Osteocyte (in vitro differentiated cells): ENCODE measurements around the gene PDE4D. TPM values are rescaled to one million over a fixed set of nuclear protein-coding genes. Genes with fewer than 3 reads are reported as not detected.

Experiments used
- DNase-seq: peaks from one replicate; pipeline ENCODE4 v3.0.0; 2021; ENCODE audit warnings: mixed read lengths; ENCODE audit not compliant: unreplicated experiment; ENCODE audit errors: extremely low spot score
- H3K27ac Mint-ChIP-seq: one replicate; pipeline ENCODE4 v1.8.0; 2021; ENCODE audit warnings: mild to moderate bottlenecking, mixed read lengths; ENCODE audit not compliant: unreplicated experiment
- H3K27me3 Mint-ChIP-seq: one replicate; pipeline ENCODE4 v1.8.0; 2021; ENCODE audit warnings: mixed read lengths; ENCODE audit not compliant: unreplicated experiment
- H3K36me3 Mint-ChIP-seq: one replicate; pipeline ENCODE4 v1.8.0; 2021; ENCODE audit warnings: mixed read lengths; ENCODE audit not compliant: unreplicated experiment
- H3K4me1 Mint-ChIP-seq: one replicate; pipeline ENCODE4 v1.8.0; 2021; ENCODE audit warnings: mixed read lengths; ENCODE audit not compliant: unreplicated experiment
- H3K4me3 Mint-ChIP-seq: one replicate; pipeline ENCODE4 v1.8.0; 2021; ENCODE audit warnings: mild to moderate bottlenecking, moderate library complexity, mixed read lengths; ENCODE audit not compliant: unreplicated experiment
- H3K9me3 Mint-ChIP-seq: one replicate; pipeline ENCODE4 v1.8.0; 2021; ENCODE audit warnings: mixed read lengths; ENCODE audit not compliant: unreplicated experiment
- CTCF ChIP-seq: fragments of 200-600 bp; sonication (generic); IDR thresholded peaks from 2 replicates; pipeline ENCODE4 v1.5.0; 2021; ENCODE audit warnings: antibody characterized with exemption, mild to moderate bottlenecking, moderate library complexity
- total RNA-seq: library from RNA; stranded (reverse); gene quantifications from 2 replicates; pipeline ENCODE4 v1.2.1, GENCODE V29; 2021

The PDE4D gene
- total RNA-seq, 1 donor from 2014 or later = 24.2 TPM

- no peak for TF ChIP-seq CTCF
- no peak for DNase-seq
- Mint-ChIP-seq H3K4me1 (peaks cover 9% of the 10 kb centered on the region), H3K27me3 (no peaks in the 10 kb centered on the region), H3K27ac (no peak overlapping the region), H3K4me3 (no peak overlapping the region), H3K36me3 (no peaks in the 10 kb centered on the region), H3K9me3 (no peaks in the 10 kb centered on the region)
Measured at GRCh38 chr5:59479086-59479485, 414.4 kb downstream of the PDE4D start.

- DNase-seq = no peak
- no peaks in the 10 kb centered on the region for H3K27me3 Mint-ChIP-seq
- H3K27ac Mint-ChIP-seq = no peak overlapping the region
- no peak for TF ChIP-seq CTCF
- H3K9me3 Mint-ChIP-seq = no peaks in the 10 kb centered on the region
- no peaks in the 10 kb centered on the region for H3K36me3 Mint-ChIP-seq
- no peaks in the 10 kb centered on the region for H3K4me1 Mint-ChIP-seq
- no peak overlapping the region for H3K4me3 Mint-ChIP-seq
Measured at GRCh38 chr5:59474324-59474723, 419.2 kb downstream of the PDE4D start.

GRCh38 chr5:59473611-59474010 is 419.9 kb downstream of the PDE4D start:
- Mint-ChIP-seq H3K9me3 (no peaks in the 10 kb centered on the region), H3K27ac (no peak overlapping the region), H3K4me1 (no peaks in the 10 kb centered on the region), H3K27me3 (no peaks in the 10 kb centered on the region), H3K4me3 (no peak overlapping the region), H3K36me3 (no peaks in the 10 kb centered on the region)
- no peak for DNase-seq
- no peak for TF ChIP-seq CTCF

- Mint-ChIP-seq H3K36me3 (no peaks in the 10 kb centered on the region), H3K4me1 (peaks cover 1% of the 10 kb centered on the region), H3K4me3 (no peak overlapping the region), H3K27me3 (no peaks in the 10 kb centered on the region), H3K27ac (no peak overlapping the region), H3K9me3 (no peaks in the 10 kb centered on the region)
- no peak for DNase-seq
- no peak for TF ChIP-seq CTCF
Measured at GRCh38 chr5:59471463-59471862, 422.1 kb downstream of the PDE4D start.

GRCh38 chr5:59467969-59468368 is 425.6 kb downstream of the PDE4D start:
- Mint-ChIP-seq H3K36me3 (no peaks in the 10 kb centered on the region), H3K4me3 (no peak overlapping the region), H3K9me3 (no peaks in the 10 kb centered on the region), H3K4me1 (peaks cover 2% of the 10 kb centered on the region), H3K27ac (no peak overlapping the region), H3K27me3 (no peaks in the 10 kb centered on the region)
- DNase-seq = no peak
- TF ChIP-seq CTCF = no peak
